Measurements from ENCODE around the gene CDX2.

CDX2 gene

GRCh38 chr13:28002886-28003698 lies 34.0 kb upstream of the CDX2 start:
- DNase-seq (ENCODE audit: extremely low read depth, low read depth): no peak
- TF ChIP-seq, protein P1, sequence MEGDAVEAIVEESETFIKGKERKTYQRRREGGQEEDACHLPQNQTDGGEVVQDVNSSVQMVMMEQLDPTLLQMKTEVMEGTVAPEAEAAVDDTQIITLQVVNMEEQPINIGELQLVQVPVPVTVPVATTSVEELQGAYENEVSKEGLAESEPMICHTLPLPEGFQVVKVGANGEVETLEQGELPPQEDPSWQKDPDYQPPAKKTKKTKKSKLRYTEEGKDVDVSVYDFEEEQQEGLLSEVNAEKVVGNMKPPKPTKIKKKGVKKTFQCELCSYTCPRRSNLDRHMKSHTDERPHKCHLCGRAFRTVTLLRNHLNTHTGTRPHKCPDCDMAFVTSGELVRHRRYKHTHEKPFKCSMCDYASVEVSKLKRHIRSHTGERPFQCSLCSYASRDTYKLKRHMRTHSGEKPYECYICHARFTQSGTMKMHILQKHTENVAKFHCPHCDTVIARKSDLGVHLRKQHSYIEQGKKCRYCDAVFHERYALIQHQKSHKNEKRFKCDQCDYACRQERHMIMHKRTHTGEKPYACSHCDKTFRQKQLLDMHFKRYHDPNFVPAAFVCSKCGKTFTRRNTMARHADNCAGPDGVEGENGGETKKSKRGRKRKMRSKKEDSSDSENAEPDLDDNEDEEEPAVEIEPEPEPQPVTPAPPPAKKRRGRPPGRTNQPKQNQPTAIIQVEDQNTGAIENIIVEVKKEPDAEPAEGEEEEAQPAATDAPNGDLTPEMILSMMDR (IDR thresholded peaks at IDR 0.05; ENCODE audit: low read depth, low read length): no peak

DNA sequence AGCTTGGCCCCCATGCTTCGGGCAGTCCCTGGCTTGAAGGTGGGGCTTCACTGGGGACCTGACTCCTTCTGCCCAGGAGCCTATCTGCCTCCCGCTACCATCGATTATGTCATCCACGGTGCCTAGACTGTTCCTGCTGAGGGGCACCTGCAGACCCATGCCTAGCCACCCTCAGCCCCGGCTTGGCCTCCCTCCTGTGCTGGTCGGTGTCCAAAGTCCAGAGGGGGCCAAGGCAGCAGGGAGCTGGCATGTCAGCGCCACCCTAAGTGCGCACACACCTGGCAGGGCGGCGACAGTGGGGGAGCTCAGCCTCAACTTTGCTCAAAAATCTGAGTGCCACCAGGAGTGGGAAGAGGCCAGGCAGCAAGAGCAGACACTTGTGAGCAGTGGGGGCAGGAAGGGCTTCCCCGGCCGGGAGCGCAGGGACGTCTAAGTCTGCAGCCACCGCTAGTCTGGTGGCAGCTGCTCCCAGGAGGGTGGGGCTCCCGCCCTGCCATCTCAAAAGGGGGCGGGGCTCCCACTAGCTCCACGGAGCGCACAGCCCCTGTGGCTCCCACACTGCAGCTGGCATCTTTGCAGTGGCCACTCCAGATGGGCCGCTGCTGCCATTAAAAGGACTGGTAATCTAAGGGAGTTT lies 32.8 kb upstream of the CDX2 start:
- TF ChIP-seq, protein P1 (IDR thresholded peaks at IDR 0.05; ENCODE audit: low read depth, low read length): no peak
- DNase-seq (ENCODE audit: extremely low read depth, low read depth): no peak

GRCh38 chr13:28001049-28001448 lies 31.9 kb upstream of the CDX2 start:
- DNase-seq (ENCODE audit: extremely low read depth, low read depth): no peak
- TF ChIP-seq, protein P1 (IDR thresholded peaks at IDR 0.05; ENCODE audit: low read depth, low read length): no peak

DNA sequence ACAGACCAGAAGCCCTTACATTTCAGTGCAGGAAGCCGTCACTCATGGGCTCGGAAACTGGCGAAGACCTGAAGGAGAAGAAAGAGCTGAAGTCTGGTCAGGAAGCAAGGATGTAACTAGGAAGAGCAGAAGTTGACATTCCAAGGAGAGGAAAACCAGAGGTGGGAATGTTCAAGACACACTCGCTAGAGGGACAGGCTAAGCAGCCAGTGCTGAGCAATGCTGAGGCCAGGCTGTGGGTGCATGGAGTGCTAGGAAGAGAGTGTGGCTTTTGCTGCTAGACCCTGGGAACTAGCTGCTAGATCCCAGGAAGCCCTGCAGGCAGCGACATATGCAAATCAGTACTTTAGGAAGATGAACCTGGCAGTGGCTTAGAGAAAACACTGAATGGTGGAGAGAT lies 31.5 kb upstream of the CDX2 start:
- DNase-seq (ENCODE audit: extremely low read depth, low read depth): no peak
- TF ChIP-seq, protein P1 (IDR thresholded peaks at IDR 0.05; ENCODE audit: low read depth, low read length): no peak

DNA sequence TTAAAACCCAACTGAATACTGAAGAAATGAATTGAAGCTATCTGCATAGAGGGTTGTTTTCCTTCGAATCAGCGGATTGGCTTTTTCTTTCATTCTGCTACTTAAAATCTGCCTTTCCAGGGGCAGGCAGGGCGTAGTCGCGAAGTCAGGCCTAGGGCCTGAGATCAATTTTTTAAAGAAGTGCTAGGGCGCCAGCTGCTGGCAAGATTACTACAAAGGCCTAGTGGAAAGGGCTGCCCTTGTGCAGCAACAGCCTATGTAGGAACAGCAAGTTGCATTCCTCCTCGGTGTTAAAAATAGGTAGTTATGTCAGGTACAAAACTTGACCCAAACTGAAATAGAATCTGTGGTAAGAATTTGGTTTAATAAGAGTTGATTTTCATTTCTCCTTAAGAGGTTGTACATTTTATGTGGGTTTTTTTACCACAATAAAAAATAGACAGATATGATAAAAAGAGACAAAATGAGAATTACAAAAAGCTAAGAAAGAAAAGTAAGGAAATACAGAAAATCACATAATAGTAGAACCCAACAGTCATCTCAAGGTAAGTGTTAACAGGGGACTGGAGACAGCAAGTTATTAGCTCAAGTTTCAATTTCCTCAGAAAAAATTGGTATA lies 28.9 kb upstream of the CDX2 start:
- no peak for DNase-seq (ENCODE audit: extremely low read depth, low read depth)
- TF ChIP-seq, protein P1 (IDR thresholded peaks at IDR 0.05; ENCODE audit: low read depth, low read length): peak; percentile 36

DNA sequence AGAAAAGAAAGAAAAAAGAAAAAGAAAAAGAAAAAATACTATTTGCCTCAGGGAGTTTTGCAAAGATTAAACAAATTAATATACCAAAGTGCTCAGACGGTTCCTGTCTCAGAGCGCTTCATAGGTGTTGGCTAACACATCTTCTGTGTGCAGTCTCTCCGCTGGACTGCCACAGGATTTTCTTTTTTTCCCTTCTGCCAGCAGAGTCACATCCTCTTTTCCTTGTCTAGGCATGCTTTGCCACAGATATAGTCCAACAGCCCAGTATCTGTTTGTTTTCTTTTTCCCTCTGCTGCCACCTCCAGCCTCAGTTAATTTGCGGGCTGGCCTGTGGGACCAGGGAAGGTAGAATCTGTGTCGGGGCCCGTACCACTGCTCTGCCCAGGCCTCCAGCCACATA lies 22.8 kb upstream of the CDX2 start:
- DNase-seq (ENCODE audit: extremely low read depth, low read depth): no peak
- TF ChIP-seq, protein P1 (IDR thresholded peaks at IDR 0.05; ENCODE audit: low read depth, low read length): no peak

- no peak for DNase-seq (ENCODE audit: extremely low read depth, low read depth)
- TF ChIP-seq, protein P1 (IDR thresholded peaks at IDR 0.05; ENCODE audit: low read depth, low read length): no peak
Observed at GRCh38 chr13:27988520-27988919, 19.4 kb upstream of the CDX2 start, which contains the start of gene URAD. Gene URAD (minus strand): TSS chr13:27988693. CDS start chr13:27988637, 56 bp downstream.
